GM19043 (cell line): ENCODE data around the gene ADAR.

Experiments
- ATAC-seq: cut with Tn5 transposase; IDR thresholded peaks from one replicate; pipeline ENCODE4 v1.9.1; 2021; ENCODE audit warnings: low read depth; ENCODE audit not compliant: unreplicated experiment

ADAR gene

GRCh38 chr1:154586231-154586630 is 21.8 kb downstream of the ADAR start:
- ATAC-seq, result no peak

- no peak for ATAC-seq
Measured at GRCh38 chr1:154584267-154584994, 23.6 kb downstream of the ADAR start.

GRCh38 chr1:154583773-154584172 is 24.2 kb downstream of the ADAR start:
- no peak for ATAC-seq

- ATAC-seq, result no peak
Measured at GRCh38 chr1:154582885-154583284, 25.1 kb downstream of the ADAR start.

- no peak for ATAC-seq
Measured at GRCh38 chr1:154581766-154582165, 26.2 kb downstream of the ADAR start.

- ATAC-seq, result no peak
Measured at GRCh38 chr1:154579374-154579773, 28.6 kb downstream of the ADAR start.

GRCh38 chr1:154578058-154578418 is 29.9 kb downstream of the ADAR start:
- ATAC-seq, result no peak

- no peak for ATAC-seq
Measured at GRCh38 chr1:154577346-154578057, 30.5 kb downstream of the ADAR start.

GRCh38 chr1:154575951-154576566 is 31.9 kb downstream of the ADAR start:
- no peak for ATAC-seq

- ATAC-seq, result no peak
Measured at GRCh38 chr1:154575147-154575927, 32.6 kb downstream of the ADAR start.

GRCh38 chr1:154574716-154575115 is 33.3 kb downstream of the ADAR start:
- no peak for ATAC-seq

- ATAC-seq, result no peak
Measured at GRCh38 chr1:154573168-154573510, 34.8 kb downstream of the ADAR start.

GRCh38 chr1:154572468-154573167 is 35.4 kb downstream of the ADAR start:
- no peak for ATAC-seq

- no peak for ATAC-seq
Measured at GRCh38 chr1:154571964-154572288, 36.1 kb downstream of the ADAR start.

GRCh38 chr1:154571244-154571963 is 36.6 kb downstream of the ADAR start:
- ATAC-seq, result no peak

GRCh38 chr1:154568157-154568815 is 39.7 kb downstream of the ADAR start:
- no peak for ATAC-seq

- no peak for ATAC-seq
Measured at GRCh38 chr1:154567386-154568156, 40.4 kb downstream of the ADAR start, which contains the start of gene CHRNB2. TSS of gene CHRNB2 (plus strand) at chr1:154567778. CDS start at chr1:154568045, 267 bp downstream.

- ATAC-seq, result no peak
Measured at GRCh38 chr1:154565876-154566275, 42.1 kb downstream of the ADAR start.
